K562 (cell line): ENCODE results near the gene RHOBTB3. TPM values are rescaled to one million over a fixed set of nuclear protein-coding genes. Genes with fewer than 3 reads are reported as not detected.
A peak's percentile ranks its signal among the peaks of the same experiment; 100 is the strongest.

Experiments used
- ADNP ChIP-seq: fragments of 200-800 bp; sonication (Bioruptor generic); IDR thresholded peaks from 2 replicates; pipeline ENCODE4 v1.6.1; 2016; ENCODE audit warnings: missing genetic modification characterization, missing compliant biosample characterization
- ATF3 ChIP-seq, 2 experiments: fragments of 450-650 bp in 1 of 2; sonication (generic) in 1 of 2; formaldehyde crosslinking in 1 of 2; IDR thresholded peaks in 1 of 2; conservative IDR thresholded peaks in 1 of 2; 2 replicates each; pipeline versions ENCODE4 v1.6.1 to v1.8.1; 2016 to 2023; ENCODE audit warnings: mild to moderate bottlenecking in 2 of 2, moderate library complexity in 2 of 2, inconsistent platforms in 1 of 2, missing genetic modification reagents in 1 of 2
- EZH2 ChIP-seq: IDR thresholded peaks from 2 replicates; pipeline ENCODE4 v1.6.1; 2012; ENCODE audit warnings: low read depth, mild to moderate bottlenecking, inconsistent platforms, low read length, borderline replicate concordance
- HDAC1 ChIP-seq, 2 experiments: fragments of 450-650 bp; IDR thresholded peaks; 2 replicates each; pipeline ENCODE4 v1.6.1; 2016 to 2017; ENCODE audit warnings: inconsistent platforms in 1 of 2, mild to moderate bottlenecking in 1 of 2, moderate library complexity in 1 of 2
- JUND ChIP-seq, 2 experiments: IDR thresholded peaks; 2 replicates in 1 of 2; 3 replicates in 1 of 2; pipeline ENCODE4 v1.6.1; 2011; ENCODE audit warnings: borderline replicate concordance in 2 of 2, low read depth in 2 of 2, low read length in 2 of 2, improper control_type of control experiment in 1 of 2, missing biosample characterization in 1 of 2, missing genetic modification characterization in 1 of 2, missing genetic modification reagents in 1 of 2
- KAT7 ChIP-seq: sonication (generic); formaldehyde crosslinking; IDR thresholded peaks from 2 replicates; pipeline ENCODE4 v1.8.0; 2022; ENCODE audit warnings: missing genetic modification reagents, mild to moderate bottlenecking, borderline replicate concordance
- MAFF ChIP-seq: IDR thresholded peaks from 2 replicates; pipeline ENCODE4 v1.6.1; 2012; ENCODE audit warnings: low read length, improper control_type of control experiment
- MXD1 ChIP-seq: fragments of 250-450 bp; sonication (Bioruptor Pico); IDR thresholded peaks from 2 replicates; pipeline ENCODE4 v1.8.0; 2021; ENCODE audit warnings: borderline replicate concordance, mild to moderate bottlenecking, moderate library complexity; ENCODE audit not compliant: poor library complexity, severe bottlenecking
- MXI1 ChIP-seq: IDR thresholded peaks from 2 replicates; pipeline ENCODE4 v1.6.1; 2011; ENCODE audit warnings: low read depth, mild to moderate bottlenecking, improper control_type of control experiment, low read length
- NCOA4 ChIP-seq: fragments of 450-650 bp; IDR thresholded peaks from 2 replicates; pipeline ENCODE4 v1.6.1; 2018; ENCODE audit warnings: mild to moderate bottlenecking; ENCODE audit not compliant: partially characterized antibody
- NEUROD1 ChIP-seq: fragments of 150-350 bp; IDR thresholded peaks from 2 replicates; pipeline ENCODE4 v1.6.1; 2014; ENCODE audit warnings: borderline replicate concordance, low read length, low read depth; ENCODE audit not compliant: partially characterized antibody
- NFIC ChIP-seq: fragments of 450-650 bp; IDR thresholded peaks from 2 replicates; pipeline ENCODE4 v1.6.1; 2017; ENCODE audit warnings: mild to moderate bottlenecking, inconsistent platforms
- NR0B1 ChIP-seq: fragments of 450-650 bp; IDR thresholded peaks from one replicate; pipeline ENCODE4 v1.6.1; 2018; ENCODE audit warnings: mild to moderate bottlenecking, moderate library complexity; ENCODE audit not compliant: partially characterized antibody
- PTTG1 ChIP-seq: fragments of 450-650 bp; IDR thresholded peaks from 2 replicates; pipeline ENCODE4 v1.6.1; 2016; ENCODE audit warnings: low read depth, mild to moderate bottlenecking, missing genetic modification characterization, missing compliant biosample characterization
- PURB ChIP-seq: sonication (generic); formaldehyde crosslinking; IDR thresholded peaks from 2 replicates; pipeline ENCODE4 v1.9.0; 2021; ENCODE audit warnings: low read depth, mild to moderate bottlenecking, missing genetic modification reagents
- SNAPC5 ChIP-seq: fragments of 250-450 bp; sonication (Bioruptor Pico); IDR thresholded peaks from 2 replicates; pipeline ENCODE4 v1.8.0; 2021; ENCODE audit warnings: moderate library complexity, mild to moderate bottlenecking, inconsistent platforms
- SREBF1 ChIP-seq: fragments of 150-350 bp; IDR thresholded peaks from 2 replicates; pipeline ENCODE4 v1.6.1; 2014; ENCODE audit warnings: antibody characterized with exemption, low read depth, low read length, borderline replicate concordance
- TAF7 ChIP-seq: fragments of 450-650 bp; IDR thresholded peaks from 2 replicates; pipeline ENCODE4 v1.6.1; 2016; ENCODE audit warnings: missing genetic modification characterization, missing compliant biosample characterization
- U2AF1 ChIP-seq: fragments of 200-400 bp; formaldehyde crosslinking; optimal IDR thresholded peaks from 2 replicates; pipeline ENCODE3; 2017; ENCODE audit warnings: mild to moderate bottlenecking, low read depth, low read length, moderate library complexity
- ZC3H8 ChIP-seq: fragments of 450-650 bp; IDR thresholded peaks from 2 replicates; pipeline ENCODE4 v1.6.1; 2017
- ZNF140 ChIP-seq: fragments of 250-450 bp; sonication (Bioruptor Pico); IDR thresholded peaks from 2 replicates; pipeline ENCODE4 v1.8.0; 2021; ENCODE audit warnings: moderate library complexity, mild to moderate bottlenecking, inconsistent platforms
- ZNF224 ChIP-seq: sonication (generic); formaldehyde crosslinking; IDR thresholded peaks from 2 replicates; pipeline ENCODE4 v1.8.0; 2022; ENCODE audit warnings: mild to moderate bottlenecking, missing genetic modification reagents
- polyA plus RNA-seq, 8 experiments: library from polyadenylated mRNA; depleted of rRNA in 4 of 8; stranded (reverse) in 5 of 8; unstranded in 3 of 8; fragments of >200 nt; fragmentation: Nextera tagmentation in 2 of 8; fragmentation: Illumina TruSeq in 1 of 8; extraction: Ambion mirVana in 2 of 8; extraction: Trizol in 1 of 8; gene quantifications; 2 replicates each; pipeline versions ENCODE4 v1.2.1 to v1.2.3, GENCODE V29; 2011 to 2014; ENCODE audit warnings: inconsistent platforms in 1 of 8, missing spikeins in 1 of 8
- total RNA-seq, 7 experiments: library from RNA; depleted of rRNA in 6 of 7; stranded (reverse); fragments of >200 nt in 6 of 7; fragmentation: Illumina TruSeq in 2 of 7; extraction: Trizol in 2 of 7; gene quantifications; 2 replicates each; pipeline versions ENCODE4 v1.2.1 to v1.2.3, GENCODE V29; 2011 to 2021; ENCODE audit warnings: low replicate concordance in 1 of 7

RHOBTB3 gene
- total and polyA plus RNA-seq, 9 of the 15 experiments (the other 6 are each of a cell fraction or from before 2014, with no cell fraction given) = 39.7 to 143 (median 115) TPM

- TF ChIP-seq MXD1 (CRISPR knock-in tag) (no peak), ADNP (tag) (no peak), PURB (CRISPR knock-in tag) (no peak), MXI1 (0 out of 2 replicates have a peak, but pooled peaks have one; percentile 37), NFIC (no peak), PTTG1 (tag) (no peak), JUND (IDR thresholded peaks at IDR 0.05; ENCODE audit: borderline replicate concordance, low read depth, low read length) (no peak; the same call in 1 of the 2 replicates), JUND (tag; IDR thresholded peaks at IDR 0.05; ENCODE audit: borderline replicate concordance, low read depth, low read length) (peak; percentile 31; the same call in 1 of the 3 replicates), TAF7 (tag) (no peak), ZNF224 (CRISPR knock-in tag) (no peak), EZH2 (no peak), SREBF1 (no peak), NEUROD1 (no peak), MAFF (no peak), HDAC1 (IDR thresholded peaks at IDR 0.05) (peak in 1 of 2 experiments; percentile 41; a peak in 1 of 4 replicates), NR0B1 (no peak), SNAPC5 (CRISPR knock-in tag) (no peak), U2AF1 (no peak), ATF3 (IDR thresholded peaks at IDR 0.05) (no peak), ATF3 (CRISPR knock-in tag; conservative IDR thresholded peaks at IDR 0.05) (no peak), ZC3H8 (no peak), ZNF140 (no peak), KAT7 (no peak), NCOA4 (no peak)
Observed at GRCh38 chr5:95825495-95825894, 94.4 kb downstream of the RHOBTB3 start (continued).
